ENCODE results near the gene AP5B1.

DNA sequence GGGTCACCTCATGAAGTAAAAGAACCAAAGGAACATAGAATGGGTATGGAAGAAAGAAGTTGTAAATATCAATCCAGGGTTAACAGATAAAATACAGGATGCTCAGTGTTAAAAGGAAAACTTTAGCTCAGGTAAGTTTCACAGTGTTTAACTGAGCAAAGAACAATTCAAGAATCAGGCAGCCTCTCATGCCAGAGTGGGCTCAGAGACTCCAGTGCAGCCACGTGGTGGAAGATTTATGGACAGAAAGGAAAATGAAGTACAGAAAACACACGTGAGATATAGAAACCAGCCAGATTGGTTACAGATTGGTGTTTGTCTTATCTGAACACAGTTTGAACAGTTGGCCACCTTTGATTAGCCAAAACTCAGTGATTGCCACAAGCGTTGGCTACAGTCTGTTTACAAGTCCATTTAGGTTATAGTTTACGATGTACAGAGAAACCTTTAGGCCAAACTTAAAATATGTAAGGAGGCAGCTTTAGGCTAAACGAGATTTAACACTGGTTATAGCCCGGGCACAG lies 9.1 kb downstream of the AP5B1 start:
- TF ChIP-seq, protein P1, sequence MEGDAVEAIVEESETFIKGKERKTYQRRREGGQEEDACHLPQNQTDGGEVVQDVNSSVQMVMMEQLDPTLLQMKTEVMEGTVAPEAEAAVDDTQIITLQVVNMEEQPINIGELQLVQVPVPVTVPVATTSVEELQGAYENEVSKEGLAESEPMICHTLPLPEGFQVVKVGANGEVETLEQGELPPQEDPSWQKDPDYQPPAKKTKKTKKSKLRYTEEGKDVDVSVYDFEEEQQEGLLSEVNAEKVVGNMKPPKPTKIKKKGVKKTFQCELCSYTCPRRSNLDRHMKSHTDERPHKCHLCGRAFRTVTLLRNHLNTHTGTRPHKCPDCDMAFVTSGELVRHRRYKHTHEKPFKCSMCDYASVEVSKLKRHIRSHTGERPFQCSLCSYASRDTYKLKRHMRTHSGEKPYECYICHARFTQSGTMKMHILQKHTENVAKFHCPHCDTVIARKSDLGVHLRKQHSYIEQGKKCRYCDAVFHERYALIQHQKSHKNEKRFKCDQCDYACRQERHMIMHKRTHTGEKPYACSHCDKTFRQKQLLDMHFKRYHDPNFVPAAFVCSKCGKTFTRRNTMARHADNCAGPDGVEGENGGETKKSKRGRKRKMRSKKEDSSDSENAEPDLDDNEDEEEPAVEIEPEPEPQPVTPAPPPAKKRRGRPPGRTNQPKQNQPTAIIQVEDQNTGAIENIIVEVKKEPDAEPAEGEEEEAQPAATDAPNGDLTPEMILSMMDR (IDR thresholded peaks at IDR 0.05): no peak
- TF ChIP-seq POLR2A (IDR thresholded peaks at IDR 0.05): no peak

All from thyroid gland (tissue), 4 donors.